ENCODE results near the gene ENO1.
A peak's percentile ranks its signal among the peaks of the same experiment; 100 is the strongest.
"Not testable (repeated sequence)": the region's sequence is repeated elsewhere in the genome, so short reads cannot be mapped to it uniquely, and the experiment has no call there.

Gene ENO1

DNA sequence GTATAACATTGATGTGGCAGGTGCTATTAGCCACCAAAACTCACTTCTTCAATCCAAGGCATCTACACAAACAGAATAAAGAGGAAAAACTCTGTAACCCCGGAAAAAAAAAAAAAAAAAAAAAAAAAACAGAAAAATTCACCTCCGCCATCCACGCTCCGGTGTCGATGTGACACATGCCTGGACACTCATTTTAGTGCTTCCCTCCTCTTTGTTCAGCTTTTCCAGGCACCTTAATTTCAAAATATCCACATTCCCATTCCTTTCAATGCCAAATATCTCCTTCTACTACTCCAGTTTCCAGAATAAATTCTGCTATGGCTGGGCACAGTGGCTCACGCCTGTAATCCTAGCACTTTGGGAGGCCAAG, 55.2 kb downstream of the ENO1 start:
- DNase-seq (ENCODE audit: low read depth) = no peak
- H3K4me3 ChIP-seq (ENCODE audit: low read length) = no peak overlapping the region
- TF ChIP-seq, protein P1, sequence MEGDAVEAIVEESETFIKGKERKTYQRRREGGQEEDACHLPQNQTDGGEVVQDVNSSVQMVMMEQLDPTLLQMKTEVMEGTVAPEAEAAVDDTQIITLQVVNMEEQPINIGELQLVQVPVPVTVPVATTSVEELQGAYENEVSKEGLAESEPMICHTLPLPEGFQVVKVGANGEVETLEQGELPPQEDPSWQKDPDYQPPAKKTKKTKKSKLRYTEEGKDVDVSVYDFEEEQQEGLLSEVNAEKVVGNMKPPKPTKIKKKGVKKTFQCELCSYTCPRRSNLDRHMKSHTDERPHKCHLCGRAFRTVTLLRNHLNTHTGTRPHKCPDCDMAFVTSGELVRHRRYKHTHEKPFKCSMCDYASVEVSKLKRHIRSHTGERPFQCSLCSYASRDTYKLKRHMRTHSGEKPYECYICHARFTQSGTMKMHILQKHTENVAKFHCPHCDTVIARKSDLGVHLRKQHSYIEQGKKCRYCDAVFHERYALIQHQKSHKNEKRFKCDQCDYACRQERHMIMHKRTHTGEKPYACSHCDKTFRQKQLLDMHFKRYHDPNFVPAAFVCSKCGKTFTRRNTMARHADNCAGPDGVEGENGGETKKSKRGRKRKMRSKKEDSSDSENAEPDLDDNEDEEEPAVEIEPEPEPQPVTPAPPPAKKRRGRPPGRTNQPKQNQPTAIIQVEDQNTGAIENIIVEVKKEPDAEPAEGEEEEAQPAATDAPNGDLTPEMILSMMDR (IDR thresholded peaks at IDR 0.05; ENCODE audit: insufficient read depth, low read depth, low read length, missing control alignments) = no peak

DNA sequence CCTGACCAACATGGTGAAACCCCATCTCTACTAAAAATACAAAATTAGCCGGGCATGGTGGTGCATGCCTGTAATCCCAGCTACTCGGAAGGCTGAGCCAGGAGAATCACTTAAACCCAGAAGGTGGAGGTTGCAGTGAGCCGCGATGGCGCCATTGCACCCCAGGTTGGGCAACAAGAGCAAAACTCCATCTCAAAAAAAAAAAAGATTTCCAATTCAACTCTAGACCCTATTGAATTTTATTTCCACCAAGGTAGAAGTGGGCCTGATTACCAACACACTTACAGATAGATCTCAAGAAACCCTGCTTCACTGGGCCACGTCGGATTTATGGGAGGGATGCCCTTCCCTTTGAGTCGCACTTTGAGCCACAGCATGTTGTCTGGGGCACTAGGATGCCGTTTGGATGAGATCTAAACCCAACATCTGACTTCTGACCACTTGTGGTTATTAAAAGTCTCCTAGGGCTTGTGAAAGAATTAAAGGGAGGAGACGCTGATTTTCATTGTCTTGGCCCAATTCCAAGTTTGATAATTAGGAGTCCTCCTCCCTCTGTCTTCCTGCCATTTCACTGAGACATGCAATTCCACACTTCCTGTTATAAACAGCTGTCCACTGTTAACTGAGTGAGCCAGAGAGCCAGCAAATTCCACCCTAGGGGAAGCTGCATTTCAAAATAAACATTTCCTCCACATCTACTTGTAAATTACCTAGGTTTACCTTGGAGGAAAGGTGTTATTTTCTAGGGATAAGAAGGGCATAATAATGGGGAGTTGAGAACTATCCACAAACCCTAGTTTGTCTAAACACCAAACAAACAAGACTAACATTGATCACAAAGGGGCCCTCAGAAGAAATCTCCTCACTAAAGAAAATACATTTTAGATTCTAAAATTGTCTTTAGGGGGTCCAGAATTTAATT, 55.9 kb downstream of the ENO1 start:
- peak; percentile 63 for DNase-seq (ENCODE audit: low read depth)
- no peak overlapping the region for H3K4me3 ChIP-seq (ENCODE audit: low read length)
- TF ChIP-seq, protein P1 (IDR thresholded peaks at IDR 0.05; ENCODE audit: insufficient read depth, low read depth, low read length, missing control alignments) = no peak

DNA sequence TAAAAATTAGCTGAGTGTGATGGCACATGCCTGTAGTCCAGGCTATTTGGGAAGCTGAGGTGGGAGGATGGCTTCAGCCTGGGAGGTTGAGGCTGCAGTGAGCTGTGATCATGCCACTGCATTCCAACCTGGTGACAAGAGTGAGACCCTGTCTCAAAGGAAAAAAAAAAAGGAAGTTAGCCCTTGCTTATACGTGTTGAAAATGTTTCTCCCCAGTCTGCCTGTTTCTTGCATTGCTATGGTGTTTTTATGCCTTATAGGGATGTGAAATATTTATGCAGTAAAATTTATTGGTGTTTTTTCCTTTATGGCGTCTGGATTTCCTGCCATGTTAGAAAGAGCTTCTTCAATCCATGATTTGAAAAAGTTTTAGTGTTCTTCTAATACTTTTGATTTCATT, 57.4 kb downstream of the ENO1 start:
- H3K4me3 ChIP-seq (ENCODE audit: low read length) = no peak overlapping the region
- no peak for DNase-seq (ENCODE audit: low read depth)
- TF ChIP-seq, protein P1 (IDR thresholded peaks at IDR 0.05; ENCODE audit: insufficient read depth, low read depth, low read length, missing control alignments) = no peak

DNA sequence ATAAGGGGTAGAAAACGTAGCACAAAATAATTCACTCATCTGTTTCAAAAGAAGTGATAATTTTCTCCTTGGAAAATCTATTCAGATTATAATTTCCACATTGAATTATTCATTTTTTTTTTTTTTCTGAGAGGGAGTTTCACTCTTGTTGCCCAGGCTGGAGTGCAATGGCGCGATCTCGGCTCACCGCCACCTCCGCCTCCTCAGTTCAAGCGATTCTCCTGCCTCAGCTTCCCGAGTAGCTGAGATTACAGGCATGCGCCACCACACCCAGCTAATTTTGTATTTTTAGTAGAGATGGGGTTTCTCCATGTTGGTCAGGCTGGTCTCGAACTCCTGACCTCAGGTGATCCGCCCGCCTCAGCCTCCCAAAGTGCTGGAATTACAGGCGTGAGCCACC, 59.7 kb downstream of the ENO1 start:
- H3K4me3 ChIP-seq (ENCODE audit: low read length); DNase-seq (ENCODE audit: low read depth): not testable (repeated sequence)

DNA sequence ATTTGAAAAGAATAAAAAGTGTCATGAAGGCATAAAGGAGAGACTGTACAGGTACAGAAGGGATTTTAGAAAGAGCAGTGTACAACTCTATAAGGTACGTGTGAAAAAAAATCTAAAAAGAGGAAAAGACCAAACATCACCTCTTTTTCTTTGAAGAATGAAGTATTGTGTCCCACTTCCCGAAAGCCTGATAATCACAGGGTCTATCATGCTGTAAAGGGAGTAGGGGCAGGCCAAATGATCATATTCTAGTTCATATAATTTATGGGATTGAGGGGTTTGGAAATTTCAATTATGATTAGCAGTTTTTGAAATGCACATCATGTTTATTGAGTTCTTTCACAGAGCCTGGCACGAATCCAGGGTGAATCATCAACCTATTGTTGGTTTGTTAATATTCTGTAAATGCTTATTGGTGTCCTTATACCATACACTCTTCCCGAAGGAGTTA, 60.1 kb downstream of the ENO1 start:
- TF ChIP-seq, protein P1 (IDR thresholded peaks at IDR 0.05; ENCODE audit: insufficient read depth, low read depth, low read length, missing control alignments) = no peak
- H3K4me3 ChIP-seq (ENCODE audit: low read length) = peak overlapping the region; percentile 51
- peak; percentile 93 for DNase-seq (ENCODE audit: low read depth)

DNA sequence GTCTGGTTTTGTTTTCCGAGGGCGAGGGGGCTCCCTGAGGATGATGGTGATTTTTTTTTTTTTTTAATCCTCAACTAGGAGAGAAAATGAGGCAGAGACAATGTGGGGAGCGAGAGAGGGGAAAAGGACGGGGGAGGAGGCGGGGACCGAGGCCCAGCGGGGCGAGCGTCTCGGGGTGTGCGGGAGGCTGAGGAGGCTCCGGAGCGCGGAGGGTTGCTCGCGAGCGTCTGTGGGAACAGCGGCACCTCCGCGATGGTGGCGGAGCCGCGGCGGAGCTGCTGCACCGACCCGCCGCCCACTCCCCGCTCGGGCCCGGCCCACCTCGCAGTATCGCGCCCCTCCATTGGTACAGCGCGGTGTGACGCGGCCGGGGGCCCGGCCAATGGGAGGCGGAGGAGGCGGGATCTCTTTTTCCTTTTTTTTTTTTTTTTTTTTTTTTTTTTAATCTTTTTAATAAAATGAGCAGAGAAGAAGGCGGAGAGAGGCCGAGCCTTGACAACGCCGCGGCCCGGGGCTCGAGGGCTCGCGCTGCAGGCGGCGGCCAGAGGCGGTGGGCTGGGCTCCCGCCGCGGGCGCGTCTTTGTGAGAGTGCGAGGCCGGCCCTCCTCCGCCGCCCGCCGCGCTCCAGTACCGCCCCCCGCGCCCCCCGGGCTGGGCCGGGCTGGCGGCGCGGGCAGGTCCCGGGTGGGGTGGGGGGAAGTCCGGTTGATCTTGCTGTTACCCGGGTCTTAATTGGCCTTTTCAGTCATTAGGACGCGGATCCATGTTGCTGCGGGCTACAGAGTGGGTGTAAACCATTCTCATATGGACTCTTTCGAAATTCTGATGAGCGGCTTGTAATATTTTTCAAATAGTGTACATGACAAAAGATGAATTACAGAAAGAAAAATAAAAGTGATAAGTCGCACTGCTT, 60.8 kb downstream of the ENO1 start, which contains the start of gene RERE:
RERE (minus strand) TSS at position 229 of the 913 bp plus-strand sequence.
- TF ChIP-seq, protein P1 (IDR thresholded peaks at IDR 0.05; ENCODE audit: insufficient read depth, low read depth, low read length, missing control alignments) = peak; percentile 9
- peak; percentile 95 for DNase-seq (ENCODE audit: low read depth)
- H3K4me3 ChIP-seq (ENCODE audit: low read length) = peak within 1 kb of the TSS; percentile 62

DNA sequence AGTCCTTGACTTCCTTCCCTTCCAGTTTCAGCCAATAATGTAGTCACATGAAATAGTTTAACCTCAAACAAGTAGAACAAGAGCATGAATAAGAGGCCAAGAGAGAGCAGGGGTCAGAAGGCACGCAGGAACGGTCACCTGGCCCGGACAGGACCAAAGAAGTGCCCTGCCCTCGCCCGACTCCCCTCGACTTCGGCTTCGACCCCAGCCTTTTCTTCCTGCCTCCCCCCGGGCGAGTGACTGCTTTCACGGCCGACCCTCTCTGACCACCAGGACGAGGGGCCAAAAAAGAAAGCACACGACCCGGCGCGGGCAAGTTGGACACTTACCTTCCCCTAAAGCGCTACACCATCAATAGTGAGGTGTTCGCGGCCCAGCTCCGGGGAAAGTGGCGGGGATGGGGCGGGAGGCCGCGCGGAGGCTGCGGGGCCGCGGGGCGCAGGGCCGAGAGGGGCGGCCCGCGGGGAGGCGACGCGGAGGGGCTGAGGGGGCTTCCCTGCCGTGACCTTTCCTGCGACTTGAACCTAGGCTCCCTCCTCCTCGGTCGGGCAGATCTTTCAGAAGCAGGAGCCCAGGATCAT, 61.6 kb downstream of the ENO1 start:
- TF ChIP-seq, protein P1 (IDR thresholded peaks at IDR 0.05; ENCODE audit: insufficient read depth, low read depth, low read length, missing control alignments) = no peak
- DNase-seq (ENCODE audit: low read depth) = no peak
- peak overlapping the region; percentile 62 for H3K4me3 ChIP-seq (ENCODE audit: low read length)
